ENCODE measurements around the gene SLC6A9.

SLC6A9 gene

GRCh38 chr1:44036409-44037139 is 5.3 kb upstream of the SLC6A9 start:
- no peaks in the 10 kb centered on the region for H3K27me3 Mint-ChIP-seq

DNA sequence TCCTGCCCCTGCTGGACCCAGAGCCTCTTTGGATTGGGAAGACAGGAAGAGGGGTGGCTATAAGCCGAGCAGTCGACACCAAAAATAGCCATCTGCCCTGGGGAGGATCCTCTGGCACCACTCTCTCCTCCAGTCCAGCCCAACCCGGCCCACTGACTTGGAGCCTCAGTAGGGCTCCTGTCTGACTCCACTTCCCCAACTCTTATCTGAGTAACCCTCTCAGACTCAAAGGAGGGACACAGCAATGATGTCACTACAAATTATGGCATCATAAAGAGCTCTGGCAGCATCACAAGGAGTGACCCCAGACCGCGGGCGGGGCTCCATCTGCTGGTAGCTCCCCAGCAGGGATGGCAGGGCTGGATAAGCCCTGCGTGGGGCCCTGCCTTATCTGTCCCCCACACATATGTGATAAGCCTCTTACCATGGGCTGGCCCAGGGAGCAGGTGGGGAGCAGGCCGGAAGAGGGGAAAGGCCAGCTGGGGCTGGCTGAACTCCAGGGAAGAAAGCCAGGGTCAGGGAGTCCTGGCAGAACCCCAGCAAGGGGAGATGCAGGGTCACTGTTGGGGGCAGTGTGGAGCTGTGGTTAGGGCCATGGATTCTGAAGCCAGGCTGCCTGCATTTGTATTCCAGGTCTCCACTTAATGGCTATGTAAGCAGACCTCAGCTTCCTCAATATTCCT is 4.6 kb upstream of the SLC6A9 start:
- no peaks in the 10 kb centered on the region for H3K9me3 Mint-ChIP-seq
- peaks cover 35% of the 10 kb centered on the region for H3K4me1 Mint-ChIP-seq
- H3K27ac Mint-ChIP-seq: no peak overlapping the region
- no peak overlapping the region for H3K4me3 Mint-ChIP-seq
- ATAC-seq: peak; percentile 22
- DNase-seq: no peak
- no peaks in the 10 kb centered on the region for H3K27me3 Mint-ChIP-seq

More at GRCh38 chr1:44036409-44037139, 5.3 kb upstream of the SLC6A9 start:
- ATAC-seq (peak; percentile 78), DNase-seq (peak; percentile 59 to 70)
- Mint-ChIP-seq H3K9me3 (no peaks in the 10 kb centered on the region), H3K4me1 (peaks cover 30% of the 10 kb centered on the region), H3K27ac (no peak overlapping the region), H3K4me3 (no peak overlapping the region)

DNA sequence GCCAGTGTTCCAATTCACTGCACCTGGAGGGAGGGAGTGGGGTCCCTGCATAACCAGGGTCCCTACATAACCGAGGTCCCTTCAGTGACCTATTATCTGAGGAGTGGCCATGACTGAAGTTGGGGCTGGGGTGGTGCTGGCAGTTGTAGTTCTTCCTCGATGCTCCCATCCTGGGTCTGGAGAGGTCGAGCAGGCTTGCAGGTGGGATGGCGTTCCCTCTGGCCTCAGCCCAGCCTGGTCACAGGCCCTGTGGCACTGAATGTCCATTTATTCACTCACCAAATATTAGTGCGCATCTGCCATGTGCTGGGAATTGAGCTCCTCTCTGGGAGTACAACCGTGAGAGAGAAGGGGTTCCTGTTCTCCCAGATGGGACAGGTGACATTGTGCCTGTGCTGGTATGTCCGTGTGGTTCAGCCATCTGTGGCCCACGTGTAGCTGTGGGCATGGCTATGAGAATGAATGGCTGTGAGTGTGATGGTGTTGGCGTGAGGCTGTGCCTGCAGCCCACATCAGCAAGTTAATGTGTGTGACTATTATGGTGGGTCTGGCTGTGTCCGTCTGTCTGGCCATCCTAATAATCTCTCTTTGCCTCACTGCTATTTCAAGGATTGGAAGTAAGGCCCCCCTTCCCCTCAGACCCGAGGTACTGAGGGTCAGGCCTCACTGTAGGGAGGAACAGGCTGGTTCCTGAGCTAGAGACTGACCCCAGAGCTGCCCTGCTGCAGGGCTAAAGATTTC is 3.9 kb upstream of the SLC6A9 start:
- Mint-ChIP-seq H3K9me3 (no peaks in the 10 kb centered on the region), H3K27me3 (no peaks in the 10 kb centered on the region), H3K4me3 (no peak overlapping the region), H3K4me1 (peaks cover 35% of the 10 kb centered on the region), H3K27ac (no peak overlapping the region)
- DNase-seq (no peak), ATAC-seq (no peak)

DNA sequence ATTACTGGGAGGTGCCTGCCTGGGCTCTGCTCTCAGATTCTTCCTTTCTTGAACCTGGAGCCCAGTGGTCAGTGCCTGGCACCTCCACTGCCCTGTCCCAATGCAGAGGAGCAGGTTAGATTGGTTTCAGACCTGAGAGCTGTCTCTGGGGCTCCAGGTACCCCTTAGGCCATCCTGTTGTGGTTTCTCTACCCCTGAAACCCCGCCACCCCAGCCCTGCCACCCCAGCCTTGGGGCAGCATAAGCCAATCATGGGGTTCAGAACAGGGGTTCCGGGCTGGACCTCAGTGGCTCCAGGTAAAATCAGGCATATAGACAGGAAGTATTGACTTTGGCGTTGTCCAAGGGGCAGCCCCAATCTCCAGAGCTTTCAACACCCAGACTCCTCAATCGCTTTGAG is 3.2 kb upstream of the SLC6A9 start:
- ATAC-seq (no peak), DNase-seq (no peak)
- no peak overlapping the region for H3K27ac Mint-ChIP-seq
- H3K4me1 Mint-ChIP-seq: peaks cover 38% of the 10 kb centered on the region
- no peak overlapping the region for H3K4me3 Mint-ChIP-seq
- no peaks in the 10 kb centered on the region for H3K27me3 Mint-ChIP-seq
- no peaks in the 10 kb centered on the region for H3K9me3 Mint-ChIP-seq

DNA sequence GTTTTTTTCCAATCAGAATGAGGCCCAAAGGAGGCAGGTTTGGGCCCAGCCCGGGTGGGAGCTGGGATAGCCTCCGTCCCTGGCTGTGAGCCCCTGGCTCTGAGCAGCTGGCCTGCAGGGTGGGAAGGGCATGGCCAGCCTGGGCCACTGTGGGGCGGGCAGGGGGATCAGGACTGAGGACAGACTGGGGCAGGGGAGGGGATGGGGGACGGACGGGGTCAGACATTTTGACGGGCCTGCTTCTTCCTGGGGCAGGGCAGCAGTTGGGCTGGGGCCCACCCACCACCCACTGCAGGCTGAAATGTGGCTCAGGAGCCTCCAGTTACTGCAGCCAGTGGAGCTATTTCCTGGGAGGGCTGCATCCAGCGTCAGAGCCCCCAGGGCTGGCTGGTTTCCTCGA is 2.5 kb upstream of the SLC6A9 start:
- Mint-ChIP-seq H3K4me1 (peaks cover 45% of the 10 kb centered on the region), H3K27ac (no peak overlapping the region), H3K9me3 (no peaks in the 10 kb centered on the region), H3K27me3 (no peaks in the 10 kb centered on the region), H3K4me3 (no peak overlapping the region)
- ATAC-seq (no peak), DNase-seq (no peak)

- Mint-ChIP-seq H3K4me3 (no peak overlapping the region), H3K27me3 (no peaks in the 10 kb centered on the region), H3K9me3 (no peaks in the 10 kb centered on the region), H3K27ac (no peak overlapping the region), H3K4me1 (peaks cover 52% of the 10 kb centered on the region)
- ATAC-seq: no peak
- no peak for DNase-seq
Observed at GRCh38 chr1:44033041-44033575, 1.8 kb upstream of the SLC6A9 start.

- DNase-seq (no peak), ATAC-seq (no peak)
- no peak overlapping the region for H3K27ac Mint-ChIP-seq
- H3K27me3 Mint-ChIP-seq: no peaks in the 10 kb centered on the region
- H3K4me3 Mint-ChIP-seq: peak overlapping the region; percentile 89 to 92
- no peaks in the 10 kb centered on the region for H3K9me3 Mint-ChIP-seq
- peaks cover 54% of the 10 kb centered on the region for H3K4me1 Mint-ChIP-seq
Observed at GRCh38 chr1:44032170-44032790, 1.0 kb upstream of the SLC6A9 start.

GRCh38 chr1:44030605-44031251 is 534 bp downstream of the SLC6A9 start:
- no peaks in the 10 kb centered on the region for H3K9me3 Mint-ChIP-seq
- ATAC-seq (peak; percentile 65), DNase-seq (peak; percentile 72 to 73)
- H3K4me1 Mint-ChIP-seq: peaks cover 49% of the 10 kb centered on the region
- no peaks in the 10 kb centered on the region for H3K27me3 Mint-ChIP-seq
- H3K27ac Mint-ChIP-seq: peak overlapping the region; percentile 97 to 99
- H3K4me3 Mint-ChIP-seq: peak overlapping the region; percentile 89 to 92

GRCh38 chr1:44029911-44030604 is 1.2 kb downstream of the SLC6A9 start:
- Mint-ChIP-seq H3K27me3 (no peaks in the 10 kb centered on the region), H3K27ac (peak overlapping the region; percentile 89 to 99), H3K4me1 (peaks cover 49% of the 10 kb centered on the region), H3K9me3 (no peaks in the 10 kb centered on the region), H3K4me3 (peak overlapping the region; percentile 92 to 95)
- peak; percentile 80 for ATAC-seq
- peak; percentile 89 to 91 for DNase-seq

DNA sequence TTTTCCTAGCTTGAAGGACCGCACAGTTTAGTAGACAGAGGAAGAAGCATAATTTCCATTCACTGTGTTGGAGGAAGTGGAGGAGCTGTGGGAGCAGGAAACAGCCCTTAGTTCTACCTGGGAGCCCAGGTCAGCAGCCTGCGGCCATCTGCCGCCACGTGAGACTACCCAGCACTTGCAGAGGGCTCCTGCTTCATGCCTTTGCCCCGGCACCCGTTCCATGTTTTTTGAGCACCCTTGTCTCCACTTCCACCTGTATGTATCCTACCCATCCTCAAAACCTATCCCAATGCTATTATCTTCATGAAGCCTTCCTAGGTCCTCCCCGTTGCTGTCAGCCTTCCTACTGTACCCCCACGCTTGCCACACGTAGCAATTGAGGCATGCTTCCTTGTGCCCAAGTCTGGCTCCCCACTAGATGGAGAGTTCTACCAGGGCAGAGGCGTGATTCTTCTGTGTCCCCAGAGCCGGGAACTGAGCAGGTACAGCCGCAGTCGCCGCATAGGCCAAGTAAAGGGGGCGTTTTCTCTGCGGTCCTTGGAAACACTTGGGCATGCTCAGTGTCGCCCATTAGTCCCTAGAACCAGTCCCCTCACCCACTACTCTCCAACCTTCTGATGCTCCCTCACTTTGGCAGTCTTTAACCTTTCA is 1.9 kb downstream of the SLC6A9 start:
- DNase-seq: no peak

DNA sequence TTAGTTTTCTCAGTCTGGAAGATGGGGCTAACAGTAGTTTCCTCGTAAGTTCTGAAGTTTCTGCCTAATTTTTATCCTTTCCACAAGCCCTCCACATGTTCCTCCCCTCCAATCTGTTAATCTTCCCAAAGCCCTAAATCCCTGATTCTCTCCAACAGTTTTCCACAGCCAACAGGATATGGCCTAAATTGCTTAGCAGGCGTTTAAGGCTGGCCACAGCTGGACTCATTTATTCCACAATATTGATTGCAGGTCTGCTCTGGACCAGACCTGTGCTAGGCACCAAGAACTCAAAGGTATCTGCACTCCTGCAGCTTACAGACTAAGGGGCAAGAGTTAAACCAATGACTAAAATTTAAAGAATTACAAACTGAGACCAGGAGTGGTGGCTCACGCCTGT is 3.9 kb downstream of the SLC6A9 start:
- no peak overlapping the region for H3K4me3 Mint-ChIP-seq
- H3K4me1 Mint-ChIP-seq: peaks cover 32% of the 10 kb centered on the region
- H3K27me3 Mint-ChIP-seq: no peaks in the 10 kb centered on the region
- DNase-seq (no peak), ATAC-seq (no peak)
- peak overlapping the region in 1 of 2 donors; percentile 20 for H3K27ac Mint-ChIP-seq
- no peaks in the 10 kb centered on the region for H3K9me3 Mint-ChIP-seq

More for the DNA sequence above, 1.9 kb downstream of the SLC6A9 start:
- ATAC-seq: peak; percentile 31
- no peaks in the 10 kb centered on the region for H3K27me3 Mint-ChIP-seq
- peaks cover 49% of the 10 kb centered on the region for H3K4me1 Mint-ChIP-seq
- H3K9me3 Mint-ChIP-seq: no peaks in the 10 kb centered on the region
- peak overlapping the region; percentile 86 to 89 for H3K27ac Mint-ChIP-seq
- peak overlapping the region; percentile 92 to 95 for H3K4me3 Mint-ChIP-seq

- no peak overlapping the region for H3K27ac Mint-ChIP-seq
- H3K27me3 Mint-ChIP-seq: no peaks in the 10 kb centered on the region
- H3K4me1 Mint-ChIP-seq: peaks cover 19% of the 10 kb centered on the region
- no peak overlapping the region for H3K4me3 Mint-ChIP-seq
- H3K9me3 Mint-ChIP-seq: no peaks in the 10 kb centered on the region
- ATAC-seq: no peak
- DNase-seq: no peak
Observed at GRCh38 chr1:44025816-44026215, 5.4 kb downstream of the SLC6A9 start.

DNA sequence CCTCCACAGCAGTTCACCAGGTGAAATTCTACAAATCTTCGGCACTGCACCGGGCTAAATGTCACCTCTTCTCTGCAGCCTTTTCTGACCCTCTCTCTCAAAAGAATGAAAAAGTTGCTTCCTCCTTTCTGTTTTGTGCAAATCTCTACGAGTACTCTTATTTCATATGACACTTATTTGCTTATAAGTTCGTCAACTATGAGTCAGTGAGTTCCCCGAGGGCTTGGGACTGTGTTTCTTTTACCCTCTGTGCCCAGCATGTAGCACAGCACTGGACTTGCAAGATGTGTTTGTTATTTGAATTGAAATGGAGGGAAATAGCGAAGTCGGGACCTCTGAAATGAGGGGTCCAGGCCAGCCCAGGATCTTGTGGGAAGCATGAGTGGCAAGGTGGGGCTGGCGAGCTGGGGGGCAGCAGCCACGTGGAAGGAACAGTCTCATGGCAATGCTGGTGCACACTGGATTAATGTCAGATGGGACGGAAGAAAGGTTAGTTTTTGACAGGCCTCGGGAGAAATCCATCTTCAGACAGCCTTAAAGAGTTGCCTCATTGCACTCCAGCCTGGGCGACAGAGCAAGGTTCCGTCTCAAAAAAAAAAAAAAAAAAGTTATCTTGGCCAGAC is 6.2 kb downstream of the SLC6A9 start:
- DNase-seq (no peak), ATAC-seq (no peak)
- no peak overlapping the region for H3K27ac Mint-ChIP-seq
- H3K27me3 Mint-ChIP-seq: no peaks in the 10 kb centered on the region
- no peak overlapping the region for H3K4me3 Mint-ChIP-seq
- H3K4me1 Mint-ChIP-seq: peaks cover 19% of the 10 kb centered on the region
- no peaks in the 10 kb centered on the region for H3K9me3 Mint-ChIP-seq
